Activated CD8-positive, alpha-beta memory T cell treated with anti-CD3 and anti-CD28 coated beads for 48 hours (primary cell): ENCODE data around the gene PBX3.

Experiments
- DNase-seq, 3 experiments: peaks; one replicate each; pipeline ENCODE4 v3.0.0-alpha.2; 2020; ENCODE audit warnings: low read depth in 2 of 3, low spot score in 2 of 3

The PBX3 gene

GRCh38 chr9:125904155-125904851 is 157.1 kb downstream of the PBX3 start:
- no peak for DNase-seq

GRCh38 chr9:125906144-125906543 is 159.0 kb downstream of the PBX3 start:
- DNase-seq = no peak

- no peak for DNase-seq
Measured at GRCh38 chr9:125906893-125907292, 159.7 kb downstream of the PBX3 start.

- DNase-seq = no peak
Measured at GRCh38 chr9:125908136-125908535, 161.0 kb downstream of the PBX3 start.

GRCh38 chr9:125908966-125909365 is 161.8 kb downstream of the PBX3 start:
- no peak for DNase-seq

GRCh38 chr9:125909459-125909858 is 162.3 kb downstream of the PBX3 start:
- DNase-seq = no peak

- DNase-seq = no peak
Measured at GRCh38 chr9:125910286-125910685, 163.1 kb downstream of the PBX3 start.

GRCh38 chr9:125911861-125912644 is 164.9 kb downstream of the PBX3 start:
- DNase-seq = no peak

- no peak for DNase-seq
Measured at GRCh38 chr9:125912667-125913066, 165.5 kb downstream of the PBX3 start.

GRCh38 chr9:125913551-125913950 is 166.4 kb downstream of the PBX3 start:
- no peak for DNase-seq

GRCh38 chr9:125914411-125914810 is 167.2 kb downstream of the PBX3 start:
- DNase-seq = no peak

- DNase-seq = no peak
Measured at GRCh38 chr9:125915606-125916005, 168.4 kb downstream of the PBX3 start.

GRCh38 chr9:125919565-125919964 is 172.4 kb downstream of the PBX3 start:
- no peak for DNase-seq

- DNase-seq = no peak
Measured at GRCh38 chr9:125920402-125920801, 173.2 kb downstream of the PBX3 start.

GRCh38 chr9:125922854-125923253 is 175.7 kb downstream of the PBX3 start:
- DNase-seq = no peak

- no peak for DNase-seq
Measured at GRCh38 chr9:125924351-125924750, 177.2 kb downstream of the PBX3 start.

GRCh38 chr9:125926936-125927335 is 179.8 kb downstream of the PBX3 start:
- DNase-seq = no peak

- no peak for DNase-seq
Measured at GRCh38 chr9:125929846-125930245, 182.7 kb downstream of the PBX3 start.

- DNase-seq = no peak
Measured at GRCh38 chr9:125931211-125931610, 184.0 kb downstream of the PBX3 start.

- no peak for DNase-seq
Measured at GRCh38 chr9:125932012-125932411, 184.8 kb downstream of the PBX3 start.

- DNase-seq = no peak
Measured at GRCh38 chr9:125932746-125933455, 185.7 kb downstream of the PBX3 start.

GRCh38 chr9:125942125-125942524 is 195.0 kb downstream of the PBX3 start:
- DNase-seq = no peak
